HG03103 (cell line): Measurements from ENCODE around the gene CKAP5.

Experiments used
- ATAC-seq: cut with Tn5 transposase; IDR thresholded peaks from one replicate; pipeline ENCODE4 v1.9.1; 2021; ENCODE audit warnings: low read depth; ENCODE audit not compliant: unreplicated experiment

Gene CKAP5

GRCh38 chr11:46778416-46778815 lies 67.7 kb downstream of the CKAP5 start:
- no peak for ATAC-seq

GRCh38 chr11:46776878-46777277 lies 69.2 kb downstream of the CKAP5 start:
- no peak for ATAC-seq

- ATAC-seq, result no peak
Observed at GRCh38 chr11:46769636-46770221, 76.4 kb downstream of the CKAP5 start.

GRCh38 chr11:46766656-46767055 lies 79.4 kb downstream of the CKAP5 start:
- no peak for ATAC-seq

- ATAC-seq, result no peak
Observed at GRCh38 chr11:46762248-46762647, 83.8 kb downstream of the CKAP5 start.

- ATAC-seq, result no peak
Observed at GRCh38 chr11:46761807-46762206, 84.3 kb downstream of the CKAP5 start.

GRCh38 chr11:46760429-46761128 lies 85.5 kb downstream of the CKAP5 start:
- ATAC-seq, result no peak

- no peak for ATAC-seq
Observed at GRCh38 chr11:46759196-46759595, 86.9 kb downstream of the CKAP5 start.

- ATAC-seq, result no peak
Observed at GRCh38 chr11:46755962-46756361, 90.1 kb downstream of the CKAP5 start.

GRCh38 chr11:46747150-46747549 lies 98.9 kb downstream of the CKAP5 start:
- ATAC-seq, result no peak

- no peak for ATAC-seq
Observed at GRCh38 chr11:46745995-46746394, 100.1 kb downstream of the CKAP5 start.

- no peak for ATAC-seq
Observed at GRCh38 chr11:46745328-46745727, 100.8 kb downstream of the CKAP5 start.

- ATAC-seq, result no peak
Observed at GRCh38 chr11:46743693-46744339, 102.3 kb downstream of the CKAP5 start.

GRCh38 chr11:46743043-46743442 lies 103.0 kb downstream of the CKAP5 start:
- ATAC-seq, result no peak

- ATAC-seq, result no peak
Observed at GRCh38 chr11:46741600-46742484, 104.2 kb downstream of the CKAP5 start.

- no peak for ATAC-seq
Observed at GRCh38 chr11:46738887-46739286, 107.2 kb downstream of the CKAP5 start.

GRCh38 chr11:46737699-46738098 lies 108.4 kb downstream of the CKAP5 start:
- no peak for ATAC-seq

- no peak for ATAC-seq
Observed at GRCh38 chr11:46736615-46737014, 109.5 kb downstream of the CKAP5 start.

- no peak for ATAC-seq
Observed at GRCh38 chr11:46736146-46736545, 109.9 kb downstream of the CKAP5 start.

- ATAC-seq, result no peak
Observed at GRCh38 chr11:46733234-46733633, 112.8 kb downstream of the CKAP5 start.

- no peak for ATAC-seq
Observed at GRCh38 chr11:46731545-46731944, 114.5 kb downstream of the CKAP5 start.
